ENCODE measurements around the gene DAZAP1.
A peak's percentile ranks its signal among the peaks of the same experiment; 100 is the strongest.

The DAZAP1 gene

DNA sequence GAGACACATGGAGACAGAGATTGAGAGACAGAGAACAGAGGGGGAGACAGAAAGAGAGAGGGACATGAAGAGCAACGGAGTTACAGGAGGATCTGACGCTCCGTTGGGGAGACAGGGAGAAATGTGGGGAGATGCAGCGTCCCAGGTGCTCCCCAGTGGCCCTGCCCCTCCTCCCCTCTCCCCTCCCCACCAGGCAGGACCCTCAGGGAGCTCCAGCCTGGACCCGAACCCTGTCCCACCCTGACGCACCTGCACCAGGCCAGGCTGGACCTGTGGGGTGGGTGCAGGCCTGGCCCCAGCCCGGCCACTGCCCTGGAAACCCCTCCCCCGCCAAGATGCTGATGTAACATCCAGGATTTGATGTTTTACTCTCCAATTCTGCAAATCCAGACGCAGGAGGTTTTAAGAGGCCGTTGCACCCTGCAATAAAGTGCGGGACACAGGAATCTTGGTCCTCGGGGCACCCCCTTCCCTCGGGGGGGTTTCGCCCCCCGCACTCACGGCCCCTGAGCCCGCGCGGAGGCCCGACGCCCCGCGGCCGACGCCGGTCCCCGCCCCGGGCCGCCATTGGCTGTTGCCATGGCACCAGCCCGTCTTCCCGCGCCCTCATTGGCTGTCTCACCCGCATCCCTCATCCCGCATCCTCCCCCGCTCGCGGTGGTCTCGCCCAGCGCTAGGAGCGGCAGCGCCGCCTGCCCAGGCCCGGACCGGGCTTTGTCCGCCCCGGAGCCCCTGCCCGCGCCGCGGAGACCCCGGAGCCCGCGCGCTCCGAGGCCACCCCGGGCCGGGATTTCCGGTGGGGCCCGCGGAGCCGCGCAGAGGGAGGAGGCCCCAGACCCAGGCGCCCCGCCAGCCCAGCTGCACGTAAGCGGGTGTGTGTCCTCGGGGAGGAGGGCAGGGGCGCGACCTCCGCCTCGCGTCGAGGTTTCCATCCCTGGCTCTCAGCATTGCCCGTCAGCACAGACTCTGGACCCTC is 42.4 kb downstream of the DAZAP1 start, which contains the start of gene APC2:
Gene APC2 (plus strand): TSS at position 655 of the 976 bp plus-strand sequence. CDS start 2,881 bp downstream, outside the sequence.
- no peaks in the 10 kb centered on the region for H3K9me3 ChIP-seq (ENCODE audit: insufficient read depth, low read length)
- no peaks in the 10 kb centered on the region for H4K20me1 ChIP-seq (ENCODE audit: low read depth, low read length)
- H3K4me2 ChIP-seq (ENCODE audit: low read depth, low read length, poor library complexity, severe bottlenecking), result peak within 1 kb of the TSS; percentile 40
- no peaks in the 10 kb centered on the region for H3F3A ChIP-seq (ENCODE audit: insufficient read depth)
- no peak for TF ChIP-seq CTCF (IDR thresholded peaks at IDR 0.05; ENCODE audit: insufficient read depth, low read length, poor library complexity, severe bottlenecking)
- no peak for TF ChIP-seq EZH2phosphoT487 (conservative IDR thresholded peaks at IDR 0.05; ENCODE audit: low read length)
- H3K79me2 ChIP-seq (ENCODE audit: insufficient read depth, low read length), result no peaks in the 10 kb centered on the region
- H3K4me3 ChIP-seq (ENCODE audit: insufficient read depth, low read length, poor library complexity, severe bottlenecking), result no peak within 1 kb of the TSS
- no peak within 1 kb of the TSS for H3K9ac ChIP-seq (ENCODE audit: low read length)
- H3K27me3 ChIP-seq (ENCODE audit: low read length), result no peaks in the 10 kb centered on the region
- no peaks in the 10 kb centered on the region for H3K9me2 ChIP-seq (replicated peaks; ENCODE audit: insufficient read depth, low read length)
- H3K27ac ChIP-seq (ENCODE audit: low read depth, low read length), result no peak within 1 kb of the TSS
- no peaks in the 10 kb centered on the region for H3K36me3 ChIP-seq (ENCODE audit: low read length)
- no peak within 1 kb of the TSS for H2AFZ ChIP-seq (ENCODE audit: low read depth, low read length, severe bottlenecking)

GRCh38 chr19:1450735-1451731 is 43.6 kb downstream of the DAZAP1 start:
- TF ChIP-seq EZH2phosphoT487 (conservative IDR thresholded peaks at IDR 0.05; ENCODE audit: low read length), result no peak
- H4K20me1 ChIP-seq (ENCODE audit: low read depth, low read length), result no peaks in the 10 kb centered on the region
- no peak overlapping the region for H3K27ac ChIP-seq (ENCODE audit: low read depth, low read length)
- H3K27me3 ChIP-seq (ENCODE audit: low read length), result no peaks in the 10 kb centered on the region
- no peak overlapping the region for H2AFZ ChIP-seq (ENCODE audit: low read depth, low read length, severe bottlenecking)
- H3F3A ChIP-seq (ENCODE audit: insufficient read depth), result no peaks in the 10 kb centered on the region
- H3K79me2 ChIP-seq (ENCODE audit: insufficient read depth, low read length), result no peaks in the 10 kb centered on the region
- no peaks in the 10 kb centered on the region for H3K36me3 ChIP-seq (ENCODE audit: low read length)
- no peaks in the 10 kb centered on the region for H3K9me3 ChIP-seq (ENCODE audit: insufficient read depth, low read length)
- H3K9ac ChIP-seq (ENCODE audit: low read length), result no peak overlapping the region
- H3K4me2 ChIP-seq (ENCODE audit: low read depth, low read length, poor library complexity, severe bottlenecking), result no peak overlapping the region
- H3K9me2 ChIP-seq (replicated peaks; ENCODE audit: insufficient read depth, low read length), result no peaks in the 10 kb centered on the region
- no peak overlapping the region for H3K4me3 ChIP-seq (ENCODE audit: insufficient read depth, low read length, poor library complexity, severe bottlenecking)

DNA sequence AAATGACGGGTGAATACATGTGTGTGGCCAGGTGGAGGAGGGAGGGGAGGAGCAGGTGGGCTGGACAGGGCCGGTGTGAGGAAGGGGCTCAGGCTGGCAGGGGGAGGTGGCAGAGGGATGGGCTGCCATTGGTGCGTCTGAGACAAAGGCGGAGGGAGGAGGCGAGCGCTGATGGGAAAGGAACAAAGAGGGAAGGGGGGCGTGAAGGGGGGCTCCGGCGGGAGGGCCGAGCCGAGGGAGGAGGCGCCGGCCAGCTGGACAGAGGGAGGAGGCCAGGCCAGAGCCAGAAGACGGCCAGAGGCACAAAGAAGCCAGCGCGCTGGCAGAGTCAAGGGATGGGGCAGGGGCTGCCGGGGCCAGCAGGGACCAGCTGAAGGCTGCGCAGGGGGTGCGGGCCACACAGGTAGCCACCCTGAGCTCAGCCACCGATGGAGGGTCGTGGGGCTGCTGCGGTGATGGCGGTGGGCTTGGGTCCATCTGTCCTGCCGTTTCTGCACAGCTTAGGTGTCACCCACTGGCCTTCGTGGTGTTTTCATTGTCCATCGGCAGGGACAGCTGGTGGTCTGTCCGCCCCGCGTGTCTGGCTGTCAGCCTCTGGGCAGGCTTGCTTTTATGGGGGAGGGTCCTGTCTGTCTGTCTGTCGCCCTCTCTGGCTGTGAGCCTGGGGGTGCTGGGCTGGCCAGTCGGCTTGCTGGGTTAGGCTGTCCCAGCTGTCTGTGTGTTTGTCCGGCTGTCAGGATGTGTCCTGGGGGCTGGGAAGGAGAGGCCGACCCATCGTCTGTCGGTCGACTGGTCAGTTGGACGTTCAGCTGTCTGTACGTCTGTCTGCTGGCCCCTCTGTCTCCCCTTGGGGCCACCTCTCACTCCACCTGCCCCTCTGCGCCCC is 44.8 kb downstream of the DAZAP1 start:
- H3K27ac ChIP-seq (ENCODE audit: low read depth, low read length), result no peak overlapping the region
- no peak overlapping the region for H3K4me2 ChIP-seq (ENCODE audit: low read depth, low read length, poor library complexity, severe bottlenecking)
- no peaks in the 10 kb centered on the region for H3F3A ChIP-seq (ENCODE audit: insufficient read depth)
- H3K27me3 ChIP-seq (ENCODE audit: low read length), result no peaks in the 10 kb centered on the region
- no peaks in the 10 kb centered on the region for H3K9me3 ChIP-seq (ENCODE audit: insufficient read depth, low read length)
- H3K9me2 ChIP-seq (replicated peaks; ENCODE audit: insufficient read depth, low read length), result no peaks in the 10 kb centered on the region
- H3K4me3 ChIP-seq (ENCODE audit: insufficient read depth, low read length, poor library complexity, severe bottlenecking), result no peak overlapping the region
- H2AFZ ChIP-seq (ENCODE audit: low read depth, low read length, severe bottlenecking), result no peak overlapping the region
- no peak overlapping the region for H3K9ac ChIP-seq (ENCODE audit: low read length)
- TF ChIP-seq CTCF (IDR thresholded peaks at IDR 0.05; ENCODE audit: insufficient read depth, low read length, poor library complexity, severe bottlenecking) (no peak), EZH2phosphoT487 (conservative IDR thresholded peaks at IDR 0.05; ENCODE audit: low read length) (no peak)
- no peaks in the 10 kb centered on the region for H4K20me1 ChIP-seq (ENCODE audit: low read depth, low read length)
- H3K36me3 ChIP-seq (ENCODE audit: low read length), result no peaks in the 10 kb centered on the region
- no peaks in the 10 kb centered on the region for H3K79me2 ChIP-seq (ENCODE audit: insufficient read depth, low read length)
